Fibroblast of peridontal ligament (primary cell): ENCODE results near the gene MTM1.

Experiments
- DNase-seq: peaks from one replicate; pipeline ENCODE4 v3.0.0-alpha.2; 2010; ENCODE audit errors: extremely low read depth

Gene MTM1

GRCh38 chrX:150548684-150549083, 19.7 kb upstream of the MTM1 start:
- DNase-seq, result peak; percentile 25

GRCh38 chrX:150551963-150552362, 16.5 kb upstream of the MTM1 start:
- no peak for DNase-seq

GRCh38 chrX:150558424-150558823, 10.0 kb upstream of the MTM1 start:
- no peak for DNase-seq

GRCh38 chrX:150564838-150565237, 3.6 kb upstream of the MTM1 start:
- no peak for DNase-seq

GRCh38 chrX:150565551-150565950, 2.9 kb upstream of the MTM1 start:
- DNase-seq, result no peak

- no peak for DNase-seq
Measured at GRCh38 chrX:150566734-150567182, 1.7 kb upstream of the MTM1 start.

- DNase-seq, result no peak
Measured at GRCh38 chrX:150567645-150568319, 639 bp upstream of the MTM1 start.

- peak; percentile 39 for DNase-seq
Measured at GRCh38 chrX:150569155-150569477, 695 bp downstream of the MTM1 start.

GRCh38 chrX:150570512-150570911, 2.1 kb downstream of the MTM1 start:
- no peak for DNase-seq

- no peak for DNase-seq
Measured at GRCh38 chrX:150572206-150572605, 3.8 kb downstream of the MTM1 start.

- DNase-seq, result no peak
Measured at GRCh38 chrX:150573106-150573505, 4.7 kb downstream of the MTM1 start.

- no peak for DNase-seq
Measured at GRCh38 chrX:150573702-150574101, 5.3 kb downstream of the MTM1 start.

- DNase-seq, result no peak
Measured at GRCh38 chrX:150574559-150575418, 6.4 kb downstream of the MTM1 start.

- DNase-seq, result no peak
Measured at GRCh38 chrX:150575419-150575814, 7.0 kb downstream of the MTM1 start.

GRCh38 chrX:150577174-150577573, 8.8 kb downstream of the MTM1 start:
- DNase-seq, result no peak

GRCh38 chrX:150581093-150581775, 12.8 kb downstream of the MTM1 start:
- peak; percentile 77 for DNase-seq

GRCh38 chrX:150582338-150582948, 14.0 kb downstream of the MTM1 start:
- DNase-seq, result no peak

- DNase-seq, result no peak
Measured at GRCh38 chrX:150587585-150588503, 19.4 kb downstream of the MTM1 start.

GRCh38 chrX:150594584-150594983, 26.2 kb downstream of the MTM1 start:
- no peak for DNase-seq

GRCh38 chrX:150599226-150599625, 30.8 kb downstream of the MTM1 start:
- DNase-seq, result no peak

GRCh38 chrX:150602296-150602695, 33.9 kb downstream of the MTM1 start:
- no peak for DNase-seq
